GM19324 (cell line): ENCODE data around the gene GLB1L.
A peak's percentile ranks its signal among the peaks of the same experiment; 100 is the strongest.

Source experiments
- ATAC-seq: cut with Tn5 transposase; IDR thresholded peaks from one replicate; pipeline ENCODE4 v1.9.1; 2021; ENCODE audit warnings: mild to moderate bottlenecking, moderate library complexity; ENCODE audit not compliant: unreplicated experiment, low FRiP score

GLB1L gene

GRCh38 chr2:219253753-219254589 lies 8.7 kb upstream of the GLB1L start, which contains the start of gene TUBA4A:
TSS of gene TUBA4A (minus strand) at chr2:219253918. CDS start at chr2:219253858, 60 bp downstream.
- peak; percentile 48 for ATAC-seq

DNA sequence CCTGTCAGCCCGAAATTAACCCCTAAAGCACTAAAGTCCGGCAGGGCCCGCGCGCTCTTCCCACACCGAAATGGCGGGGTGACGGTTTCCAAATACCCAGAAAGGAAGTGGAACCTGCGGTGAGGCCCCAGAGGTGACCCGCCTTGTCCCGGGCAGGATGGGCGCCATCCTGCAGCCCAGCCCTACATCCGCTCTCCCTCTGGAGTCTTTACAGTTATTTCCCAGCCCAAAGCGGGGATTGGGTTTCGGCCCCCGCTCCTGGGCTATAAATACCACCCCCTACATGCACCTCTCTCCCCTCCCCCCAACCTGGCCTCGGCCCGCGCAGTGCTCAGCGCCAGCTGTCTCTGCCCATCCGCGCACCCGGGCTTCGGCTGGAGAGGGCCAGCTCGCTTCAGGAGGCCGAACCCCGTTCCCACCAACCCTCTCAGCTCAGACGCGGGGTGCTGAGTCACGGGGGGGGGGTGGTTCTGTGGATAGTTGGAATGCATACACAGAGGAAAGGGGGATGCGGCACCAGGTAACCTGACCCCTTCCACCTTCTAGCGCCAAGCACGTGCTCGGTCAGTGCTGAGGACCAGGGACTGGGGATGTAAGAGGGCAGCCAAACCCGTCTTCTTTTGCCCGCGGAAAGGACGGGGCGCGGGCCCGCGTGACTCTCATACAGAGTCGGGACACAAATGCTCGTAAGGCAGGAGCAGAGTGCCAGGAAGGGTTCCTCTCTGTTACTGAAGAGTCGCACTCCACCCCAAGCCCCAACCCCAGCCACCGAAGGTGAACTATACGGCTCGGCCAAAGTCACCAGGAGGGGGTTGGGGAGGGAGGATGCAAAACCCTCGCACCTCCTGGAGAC lies 7.9 kb upstream of the GLB1L start, which contains the start of gene TUBA4B:
TUBA4B (plus strand) TSS at position 344 of the 853 bp plus-strand sequence; CDS start at position 509, 165 bp downstream.
- ATAC-seq: peak; percentile 9

GRCh38 chr2:219252570-219252899 lies 7.3 kb upstream of the GLB1L start:
- no peak for ATAC-seq

DNA sequence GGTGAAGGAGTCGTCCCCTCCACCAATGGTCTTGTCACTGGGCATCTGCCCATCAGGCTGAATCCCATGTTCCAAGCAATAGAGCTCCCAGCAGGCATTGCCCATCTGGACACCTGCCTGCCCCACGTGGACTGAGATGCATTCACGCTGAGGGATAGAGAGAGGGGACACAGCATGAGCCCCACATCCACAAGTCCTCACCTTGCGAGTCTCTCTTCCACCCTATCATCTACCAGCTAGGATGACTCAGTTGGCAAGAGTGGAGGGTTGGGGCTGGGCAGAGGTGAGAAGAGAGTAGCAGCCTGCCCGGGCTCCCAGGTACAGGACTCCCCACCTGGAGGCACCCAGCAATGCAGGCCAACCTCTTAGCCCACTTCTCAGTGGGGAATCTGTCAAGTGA lies 6.8 kb upstream of the GLB1L start:
- ATAC-seq: no peak

GRCh38 chr2:219251656-219252055 lies 6.4 kb upstream of the GLB1L start:
- no peak for ATAC-seq

DNA sequence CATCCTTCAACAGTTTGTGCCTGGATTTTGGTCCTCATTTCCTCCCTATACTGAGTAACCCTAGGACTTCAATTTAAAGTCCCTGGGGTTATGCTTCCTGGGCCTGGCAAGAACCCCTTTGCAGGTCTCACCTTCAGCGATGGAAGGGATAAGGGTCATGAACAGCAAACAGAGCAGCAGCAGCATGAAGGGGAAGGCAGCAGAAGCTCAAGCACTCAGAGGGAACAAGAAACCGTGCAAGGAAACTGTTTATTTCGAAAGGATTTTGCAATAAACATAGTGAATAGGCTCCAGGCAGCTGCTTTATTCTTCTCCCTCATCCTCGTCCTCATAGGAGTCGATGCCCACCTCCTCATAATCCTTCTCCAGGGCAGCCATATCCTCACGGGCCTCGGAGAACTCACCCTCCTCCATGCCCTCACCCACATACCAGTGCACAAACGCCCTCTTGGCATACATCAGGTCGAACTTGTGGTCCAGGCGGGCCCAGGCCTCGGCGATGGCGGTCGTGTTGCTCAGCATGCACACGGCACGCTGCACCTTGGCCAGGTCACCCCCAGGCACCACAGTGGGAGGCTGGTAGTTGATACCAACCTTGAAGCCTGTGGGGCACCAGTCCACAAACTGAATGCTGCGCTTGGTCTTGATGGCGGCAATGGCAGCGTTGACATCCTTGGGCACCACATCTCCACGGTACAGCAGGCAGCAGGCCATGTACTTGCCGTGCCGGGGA lies 5.0 kb upstream of the GLB1L start:
- ATAC-seq: no peak

- ATAC-seq: peak; percentile 38
Observed at GRCh38 chr2:219249203-219249980, 4.1 kb upstream of the GLB1L start.

GRCh38 chr2:219248845-219249202 lies 3.6 kb upstream of the GLB1L start:
- no peak for ATAC-seq

DNA sequence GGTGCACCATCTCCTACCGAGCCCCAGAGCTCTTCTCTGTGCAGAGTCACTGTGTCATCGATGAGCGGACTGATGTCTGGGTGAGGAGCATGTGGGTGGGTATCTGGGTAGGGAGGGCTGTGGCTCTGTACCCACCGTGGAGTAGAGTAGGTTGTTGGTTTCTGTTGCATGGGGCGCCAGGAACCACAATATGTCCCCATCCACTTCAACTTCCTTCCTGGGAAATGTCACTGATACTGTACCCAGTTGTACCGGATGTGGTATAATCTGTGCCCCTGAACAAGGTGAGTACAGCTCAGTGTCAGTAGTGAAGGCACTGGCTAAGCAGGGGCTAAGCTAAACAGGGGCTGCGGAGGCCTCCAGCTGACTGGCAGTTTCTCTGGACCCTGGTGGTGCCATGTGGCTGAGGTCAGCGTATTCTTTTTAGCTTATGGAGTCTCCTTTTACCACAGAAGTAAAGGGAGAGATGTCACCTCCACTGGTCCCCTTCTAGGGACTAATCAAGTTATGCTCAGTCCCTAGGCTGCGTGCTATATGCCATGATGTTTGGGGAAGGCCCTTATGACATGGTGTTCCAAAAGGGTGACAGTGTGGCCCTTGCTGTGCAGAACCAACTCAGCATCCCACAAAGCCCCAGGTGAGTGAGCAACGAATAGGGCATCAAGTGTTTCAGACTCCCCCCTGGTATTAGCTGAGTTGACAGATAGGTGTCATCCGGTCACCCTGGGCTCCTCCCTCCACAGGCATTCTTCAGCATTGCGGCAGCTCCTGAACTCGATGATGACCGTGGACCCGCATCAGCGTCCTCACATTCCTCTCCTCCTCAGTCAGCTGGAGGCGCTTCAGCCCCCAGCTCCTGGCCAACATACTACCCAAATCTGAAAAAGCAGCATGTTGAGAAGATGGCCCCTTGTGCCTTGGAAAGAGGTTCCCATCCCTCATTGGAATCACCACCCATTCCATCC lies 2.7 kb upstream of the GLB1L start:
- ATAC-seq: no peak

- no peak for ATAC-seq
Observed at GRCh38 chr2:219246559-219246958, 1.3 kb upstream of the GLB1L start.

DNA sequence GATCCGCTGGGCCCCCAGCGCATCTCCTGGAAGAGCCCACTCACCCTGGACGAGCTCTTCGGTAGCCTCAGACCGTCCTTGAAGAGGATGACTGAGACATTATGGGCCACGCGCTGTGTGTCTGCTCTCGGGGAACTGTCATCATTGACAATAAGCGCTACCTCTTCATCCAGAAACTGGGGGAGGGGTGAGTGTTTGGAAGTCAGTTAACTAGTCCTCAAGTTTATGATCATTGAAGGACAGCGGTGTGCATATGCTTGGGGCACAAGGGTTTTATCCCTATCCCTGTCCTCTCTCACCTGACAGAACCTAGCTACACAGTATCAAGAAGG lies 621 bp upstream of the GLB1L start:
- no peak for ATAC-seq

GRCh38 chr2:219244789-219245147 lies 476 bp downstream of the GLB1L start:
- ATAC-seq: no peak

DNA sequence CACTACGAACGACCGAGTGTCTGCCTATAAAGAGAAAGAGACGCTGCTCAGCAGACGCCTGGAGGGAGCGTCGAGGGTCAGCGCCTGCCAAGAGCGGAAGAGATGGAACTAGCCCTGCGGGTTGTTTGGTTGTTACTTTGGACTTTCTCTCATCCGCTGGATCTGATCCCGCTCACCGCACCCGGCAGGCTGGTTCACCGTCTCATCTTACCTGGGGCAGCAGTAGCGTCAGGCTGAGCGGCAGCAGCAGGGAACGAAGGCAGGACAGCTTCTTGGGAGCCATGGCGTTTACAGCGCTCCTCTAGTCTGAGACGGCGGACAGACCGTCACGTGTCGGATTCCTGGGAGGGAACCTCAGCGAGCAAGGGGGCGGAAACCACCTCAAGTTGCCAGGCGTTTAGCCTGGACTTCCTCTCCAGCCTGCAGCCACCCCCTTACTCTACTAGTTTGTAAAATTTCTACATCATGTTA lies 1.9 kb downstream of the GLB1L start:
- ATAC-seq: no peak

GRCh38 chr2:219234331-219234730 lies 10.9 kb downstream of the GLB1L start:
- ATAC-seq: no peak

GRCh38 chr2:219230059-219230540 lies 15.1 kb downstream of the GLB1L start:
- ATAC-seq: no peak

GRCh38 chr2:219229305-219230058 lies 15.8 kb downstream of the GLB1L start, which contains the start of the genes ANKZF1 and ATG9A:
TSS of gene ANKZF1 (plus strand) at chr2:219229806. CDS start at chr2:219230258, 452 bp downstream.
TSS of gene ATG9A (minus strand) at chr2:219229636. CDS start at chr2:219228024, 1,612 bp downstream.
- ATAC-seq: peak; percentile 98

DNA sequence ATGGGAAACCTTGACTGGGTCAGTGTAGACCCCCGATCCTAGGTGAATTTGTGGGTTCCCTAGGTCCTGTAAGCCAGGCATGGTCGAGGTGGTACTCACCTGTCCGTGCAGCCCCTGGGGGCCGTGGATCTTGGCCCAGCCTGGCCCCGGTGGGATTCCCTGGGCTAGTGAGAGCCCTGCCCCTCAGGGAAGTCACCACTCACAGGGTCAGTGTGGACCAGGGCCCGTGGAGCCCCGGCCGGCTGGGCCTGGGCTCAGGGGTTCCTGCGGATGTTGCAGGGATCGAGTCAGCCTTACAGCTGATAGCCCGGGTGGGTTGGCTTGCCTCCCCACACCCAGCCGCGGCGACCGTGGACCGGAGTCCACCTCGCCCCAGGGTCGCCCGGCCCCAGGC lies 16.3 kb downstream of the GLB1L start:
- ATAC-seq: peak; percentile 7
